GM12878 (cell line): ENCODE measurements around the gene BBX. TPM values are rescaled to one million over a fixed set of nuclear protein-coding genes. Genes with fewer than 3 reads are reported as not detected.

Experiments used
- ATAC-seq: fragments of 200-7000 bp; cut with Tn5 transposase; 3 replicates; pipeline ENCODE4 v1.9.1; 2020; ENCODE audit warnings: mild to moderate bottlenecking, moderate library complexity
- BruUV-seq: library from RNA; stranded (reverse); fragments of 400-500 nt; replicated peaks from 2 replicates; lab custom pipeline; 2021; lab: Mats Ljungman, UMichigan
- CTCF ChIA-PET: fragments of 300-600 bp; sonication (Branson Sonifier 250); formaldehyde crosslinking; extraction: SDS; loops from one replicate; lab custom pipeline; 2021; ENCODE audit warnings: inconsistent platforms; lab: Yijun Ruan, JAX
- POLR2A ChIA-PET: fragments of 350-600 bp; formaldehyde crosslinking; extraction: SDS; loops from one replicate; lab custom pipeline; 2021; ENCODE audit warnings: inconsistent platforms; lab: Charles Lee
- RAD21 ChIA-PET: fragments of 300-600 bp; sonication (Branson Sonifier 250); formaldehyde crosslinking; loops from one replicate; lab custom pipeline; 2023; ENCODE audit warnings: antibody characterized with exemption; ENCODE audit not compliant: unreplicated experiment; lab: Charles Lee
- SMC1A ChIA-PET: fragments of 300-600 bp; sonication (Branson Sonifier 250); formaldehyde crosslinking; loops from one replicate; lab custom pipeline; 2023; ENCODE audit not compliant: unreplicated experiment, uncharacterized antibody; lab: Charles Lee
- DNase-seq: peaks from one replicate; pipeline ENCODE4 v3.0.0-alpha.2; 2011; ENCODE audit warnings: low read depth, low spot score
- FAIRE-seq: peaks from 3 replicates; lab custom pipeline; 2011; peaks lifted over from hg19 to GRCh38; lab: Jason Lieb, UNC
- H2AFZ ChIP-seq: 2 replicates; pipeline ENCODE4 v1.6.0; 2011; ENCODE audit warnings: low read depth, low read length, control low read depth; ENCODE audit not compliant: control insufficient read depth
- H3K27ac ChIP-seq: 2 replicates; pipeline ENCODE4 v1.5.1; 2011; ENCODE audit warnings: control low read depth; ENCODE audit not compliant: control insufficient read depth, insufficient read depth
- H3K27me3 ChIP-seq, 2 experiments: replicated peaks in 1 of 2; 2 replicates each; pipeline versions ENCODE4 v1.6.0 to v1.6.1; 2011; ENCODE audit warnings: low read length in 1 of 2; ENCODE audit not compliant: control insufficient read depth in 2 of 2, insufficient read depth in 2 of 2
- H3K36me3 ChIP-seq, 2 experiments: 2 replicates each; pipeline ENCODE4 v1.5.1; 2011; ENCODE audit warnings: low read length in 1 of 2; ENCODE audit not compliant: control insufficient read depth in 2 of 2, insufficient read depth in 2 of 2
- H3K4me1 ChIP-seq: 2 replicates; pipeline ENCODE4 v1.6.1; 2011; ENCODE audit warnings: mild to moderate bottlenecking, low read length, moderate library complexity, mixed read lengths; ENCODE audit not compliant: control insufficient read depth, insufficient read depth
- H3K4me2 ChIP-seq: 2 replicates; pipeline ENCODE4 v1.6.0; 2011; ENCODE audit warnings: control low read depth; ENCODE audit not compliant: control insufficient read depth, insufficient read depth
- H3K4me3 ChIP-seq: fragments of 200-600 bp; sonication (generic); 2 replicates; pipeline ENCODE4 v1.5.1; 2016
- H3K79me2 ChIP-seq: 2 replicates; pipeline ENCODE4 v1.6.0; 2011; ENCODE audit warnings: low read length; ENCODE audit not compliant: control insufficient read depth, insufficient read depth
- H3K9ac ChIP-seq: 2 replicates; pipeline ENCODE4 v1.8.0; 2011; ENCODE audit warnings: low read length, control low read depth, mixed read lengths; ENCODE audit not compliant: control insufficient read depth, insufficient read depth
- H3K9me3 ChIP-seq: replicated peaks from 3 replicates; pipeline ENCODE4 v1.5.1; 2011; ENCODE audit warnings: mild to moderate bottlenecking, low read length; ENCODE audit not compliant: control insufficient read depth, insufficient read depth
- H4K20me1 ChIP-seq: 2 replicates; pipeline ENCODE4 v1.6.0; 2011; ENCODE audit not compliant: control insufficient read depth, insufficient read depth
- CREM ChIP-seq: IDR thresholded peaks from 2 replicates; pipeline ENCODE4 v1.6.1; 2014; ENCODE audit warnings: antibody characterized with exemption, low read depth
- EGR1 ChIP-seq, 2 experiments: IDR thresholded peaks; 1 replicate in 1 of 2; 2 replicates in 1 of 2; pipeline ENCODE4 v1.6.1; 2011 to 2012; ENCODE audit warnings: low read depth in 2 of 2, low read length in 2 of 2, borderline replicate concordance in 1 of 2, mild to moderate bottlenecking in 1 of 2, moderate library complexity in 1 of 2
- EP300 ChIP-seq, 2 experiments: fragments of 150-350 bp in 1 of 2; IDR thresholded peaks; 2 replicates each; pipeline ENCODE4 v1.6.1; 2011 to 2012; ENCODE audit warnings: low read depth in 2 of 2, low read length in 2 of 2, borderline replicate concordance in 1 of 2, improper control_type of control experiment in 1 of 2, inconsistent platforms in 1 of 2; ENCODE audit not compliant: control insufficient read depth in 1 of 2
- EZH2 ChIP-seq: IDR thresholded peaks from 2 replicates; pipeline ENCODE4 v1.6.1; 2012; ENCODE audit warnings: low read depth, mild to moderate bottlenecking, control low read depth, inconsistent platforms, low read length, borderline replicate concordance; ENCODE audit not compliant: control insufficient read depth
- IRF5 ChIP-seq: fragments of 450-650 bp; IDR thresholded peaks from 2 replicates; pipeline ENCODE4 v1.6.1; 2017; ENCODE audit warnings: borderline replicate concordance
- KLF5 ChIP-seq: fragments of 450-650 bp; IDR thresholded peaks from 2 replicates; pipeline ENCODE4 v1.6.1; 2014; ENCODE audit warnings: mild to moderate bottlenecking; ENCODE audit not compliant: partially characterized antibody
- MEF2A ChIP-seq: IDR thresholded peaks from 2 replicates; pipeline ENCODE4 v1.6.1; 2011; ENCODE audit warnings: low read depth, mild to moderate bottlenecking, low read length, moderate library complexity; ENCODE audit not compliant: insufficient read depth
- NBN ChIP-seq: fragments of 450-650 bp; IDR thresholded peaks from 2 replicates; pipeline ENCODE4 v1.6.1; 2016
- PML ChIP-seq: IDR thresholded peaks from 2 replicates; pipeline ENCODE4 v1.6.1; 2012; ENCODE audit warnings: low read length, inconsistent platforms
- SREBF1 ChIP-seq: IDR thresholded peaks from 2 replicates; pipeline ENCODE4 v1.6.1; 2012; ENCODE audit warnings: mild to moderate bottlenecking, low read length
- SUPT20H ChIP-seq: IDR thresholded peaks from 2 replicates; pipeline ENCODE4 v1.6.1; 2011; ENCODE audit warnings: low read depth, mild to moderate bottlenecking, low read length, moderate library complexity, borderline replicate concordance; ENCODE audit not compliant: control insufficient read depth
- TCF12 ChIP-seq: IDR thresholded peaks from 2 replicates; pipeline ENCODE4 v1.6.1; 2011; ENCODE audit warnings: low read depth, mild to moderate bottlenecking, low read length
- YY1 ChIP-seq: IDR thresholded peaks from 2 replicates; pipeline ENCODE4 v1.6.1; 2011; ENCODE audit warnings: low read depth, mild to moderate bottlenecking, low read length
- ZNF384 ChIP-seq: IDR thresholded peaks from 2 replicates; pipeline ENCODE4 v1.6.1; 2012; ENCODE audit warnings: low read depth, mild to moderate bottlenecking, low read length, improper control_type of control experiment, borderline replicate concordance
- WGBS: methylation state at CpG from one replicate; pipeline ENCODE4 v1.1.6; 2016; ENCODE audit warnings: low lambda C conversion rate; ENCODE audit not compliant: insufficient replicate concordance, insufficient coverage; ENCODE audit errors: missing lambda C conversion rate; 5-methylcytosine and 5-hydroxymethylcytosine counted together
- in situ Hi-C: fragments of 300-500 bp; cut with MboI; formaldehyde crosslinking; loops from 9 replicates; pipeline ENCODE4 v1.14.3; 2018; ENCODE audit warnings: mixed read lengths
- intact Hi-C: fragments of 100-400 bp; cut with micrococcal nuclease; formaldehyde crosslinking; loops from one replicate; pipeline ENCODE4 v1.14.2; 2022; ENCODE audit not compliant: unreplicated experiment
- polyA plus RNA-seq, 11 experiments: library from polyadenylated mRNA; depleted of rRNA in 4 of 11; unstranded in 6 of 11; stranded (reverse) in 5 of 11; fragments of >200 nt; fragmentation: Nextera tagmentation in 4 of 11; fragmentation: Illumina TruSeq in 1 of 11; extraction: Ambion mirVana in 4 of 11; extraction: Trizol in 1 of 11; gene quantifications; 1 replicate in 1 of 11; 2 replicates in 10 of 11; pipeline versions ENCODE4 v1.2.1 to v1.2.3, GENCODE V29; 2011 to 2016; ENCODE audit warnings: inconsistent platforms in 2 of 11, missing spikeins in 2 of 11, low read depth in 1 of 11
- total RNA-seq, 4 experiments: library from RNA; depleted of rRNA in 3 of 4; stranded (reverse); fragments of >200 nt in 3 of 4; fragmentation: Illumina TruSeq in 1 of 4; extraction: Trizol in 1 of 4; gene quantifications; 2 replicates each; pipeline versions ENCODE4 v1.2.1 to v1.2.3, GENCODE V29; 2013 to 2021
- TF ChIP-seq, protein P1 (sequence below): fragments of 450-650 bp; IDR thresholded peaks from 2 replicates; pipeline ENCODE4 v1.6.1; 2017; ENCODE audit warnings: low read depth, mild to moderate bottlenecking, moderate library complexity
- TF ChIP-seq, protein P2 (sequence below): fragments of 450-650 bp; IDR thresholded peaks from 2 replicates; pipeline ENCODE4 v1.6.1; 2017; ENCODE audit warnings: mild to moderate bottlenecking
- TF ChIP-seq, protein P3 (sequence below): IDR thresholded peaks from 2 replicates; pipeline ENCODE4 v1.6.1; 2011; ENCODE audit warnings: borderline replicate concordance, low read depth, mild to moderate bottlenecking, moderate library complexity, mixed read lengths, low read length; ENCODE audit not compliant: insufficient read depth; ENCODE audit errors: extremely low read length

The BBX gene
- total and polyA plus RNA-seq, 10 of the 15 experiments (the other 5 are each of a cell fraction or from before 2014, with no cell fraction given), result 13.3 to 38.5 (median 32.0) TPM

DNA sequence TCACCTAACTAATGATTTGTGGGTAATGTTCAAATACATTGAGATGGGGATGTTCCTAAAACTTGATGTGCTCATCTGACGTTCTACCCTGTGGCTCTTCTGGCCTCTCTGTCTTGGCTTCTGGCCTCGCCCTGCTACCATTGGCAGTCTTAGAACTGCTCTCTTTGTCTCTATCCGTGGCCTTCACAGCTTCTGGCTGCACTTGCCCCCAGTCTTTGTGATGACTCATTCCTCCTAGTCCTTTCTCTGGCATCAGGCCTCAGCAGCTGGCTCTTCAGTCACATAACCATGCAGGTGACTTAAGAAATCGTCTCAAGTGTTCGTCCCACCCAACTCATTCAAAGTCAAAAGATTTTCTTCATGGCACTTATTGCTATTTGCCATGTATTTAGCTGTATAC, 188.1 kb downstream of the BBX start:
- DNase-seq (no peak), FAIRE-seq (no peak), ATAC-seq (no peak)
- Histone ChIP-seq H3K4me3 (no peak overlapping the region), H3K27ac (no peak overlapping the region), H3K27me3 (no peaks in the 10 kb centered on the region), H3K79me2 (no peaks in the 10 kb centered on the region), H2AFZ (no peak overlapping the region), H3K9me3 (no peaks in the 10 kb centered on the region), H3K36me3 (no peaks in the 10 kb centered on the region; a peak in 3 of 4 replicates), H4K20me1 (no peaks in the 10 kb centered on the region), H3K9ac (no peak overlapping the region), H3K4me1 (no peaks in the 10 kb centered on the region), H3K4me2 (no peak overlapping the region)
- no peak for TF ChIP-seq EP300 (IDR thresholded peaks at IDR 0.05; ENCODE audit: borderline replicate concordance in 1 of 2, control insufficient read depth in 1 of 2, low read depth in 2 of 2, low read length in 2 of 2)
- TF ChIP-seq MEF2A, result no peak
- no peak for TF ChIP-seq SREBF1
- no peak for TF ChIP-seq PML
- TF ChIP-seq YY1, result no peak
- TF ChIP-seq TCF12, result no peak
- no peak for TF ChIP-seq CREM
- TF ChIP-seq NBN, result no peak
- TF ChIP-seq, protein P1, sequence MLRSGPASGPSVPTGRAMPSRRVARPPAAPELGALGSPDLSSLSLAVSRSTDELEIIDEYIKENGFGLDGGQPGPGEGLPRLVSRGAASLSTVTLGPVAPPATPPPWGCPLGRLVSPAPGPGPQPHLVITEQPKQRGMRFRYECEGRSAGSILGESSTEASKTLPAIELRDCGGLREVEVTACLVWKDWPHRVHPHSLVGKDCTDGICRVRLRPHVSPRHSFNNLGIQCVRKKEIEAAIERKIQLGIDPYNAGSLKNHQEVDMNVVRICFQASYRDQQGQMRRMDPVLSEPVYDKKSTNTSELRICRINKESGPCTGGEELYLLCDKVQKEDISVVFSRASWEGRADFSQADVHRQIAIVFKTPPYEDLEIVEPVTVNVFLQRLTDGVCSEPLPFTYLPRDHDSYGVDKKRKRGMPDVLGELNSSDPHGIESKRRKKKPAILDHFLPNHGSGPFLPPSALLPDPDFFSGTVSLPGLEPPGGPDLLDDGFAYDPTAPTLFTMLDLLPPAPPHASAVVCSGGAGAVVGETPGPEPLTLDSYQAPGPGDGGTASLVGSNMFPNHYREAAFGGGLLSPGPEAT, result no peak
- no peak for TF ChIP-seq IRF5
- no peak for TF ChIP-seq KLF5
- TF ChIP-seq ZNF384, result no peak
- TF ChIP-seq, protein P2, sequence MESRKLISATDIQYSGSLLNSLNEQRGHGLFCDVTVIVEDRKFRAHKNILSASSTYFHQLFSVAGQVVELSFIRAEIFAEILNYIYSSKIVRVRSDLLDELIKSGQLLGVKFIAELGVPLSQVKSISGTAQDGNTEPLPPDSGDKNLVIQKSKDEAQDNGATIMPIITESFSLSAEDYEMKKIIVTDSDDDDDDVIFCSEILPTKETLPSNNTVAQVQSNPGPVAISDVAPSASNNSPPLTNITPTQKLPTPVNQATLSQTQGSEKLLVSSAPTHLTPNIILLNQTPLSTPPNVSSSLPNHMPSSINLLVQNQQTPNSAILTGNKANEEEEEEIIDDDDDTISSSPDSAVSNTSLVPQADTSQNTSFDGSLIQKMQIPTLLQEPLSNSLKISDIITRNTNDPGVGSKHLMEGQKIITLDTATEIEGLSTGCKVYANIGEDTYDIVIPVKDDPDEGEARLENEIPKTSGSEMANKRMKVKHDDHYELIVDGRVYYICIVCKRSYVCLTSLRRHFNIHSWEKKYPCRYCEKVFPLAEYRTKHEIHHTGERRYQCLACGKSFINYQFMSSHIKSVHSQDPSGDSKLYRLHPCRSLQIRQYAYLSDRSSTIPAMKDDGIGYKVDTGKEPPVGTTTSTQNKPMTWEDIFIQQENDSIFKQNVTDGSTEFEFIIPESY, result no peak
- no peak for TF ChIP-seq EZH2
- TF ChIP-seq SUPT20H, result no peak
- TF ChIP-seq EGR1 (IDR thresholded peaks at IDR 0.05; ENCODE audit: borderline replicate concordance in 1 of 2, low read depth in 2 of 2, low read length in 2 of 2), result no peak
- TF ChIP-seq, protein P3, sequence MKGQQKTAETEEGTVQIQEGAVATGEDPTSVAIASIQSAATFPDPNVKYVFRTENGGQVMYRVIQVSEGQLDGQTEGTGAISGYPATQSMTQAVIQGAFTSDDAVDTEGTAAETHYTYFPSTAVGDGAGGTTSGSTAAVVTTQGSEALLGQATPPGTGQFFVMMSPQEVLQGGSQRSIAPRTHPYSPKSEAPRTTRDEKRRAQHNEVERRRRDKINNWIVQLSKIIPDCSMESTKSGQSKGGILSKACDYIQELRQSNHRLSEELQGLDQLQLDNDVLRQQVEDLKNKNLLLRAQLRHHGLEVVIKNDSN, result no peak
- ChIA-PET POLR2A (no interaction called here), SMC1A (interaction anchor here (0.9 to 1.6 kb wide), 4 partner anchors 19 to 130 kb away, joined by 3 to 5 read pairs (median 4); no protein-coding TSS in a partner anchor), RAD21 (interaction anchor here (1.5 kb wide), 1 partner anchor 35 kb away, joined by 4 read pairs; no protein-coding TSS in a partner anchor), CTCF (interaction anchor here (1.0 to 1.7 kb wide), 4 partner anchors 34 to 135 kb away, joined by 3 to 6 read pairs (median 3); no protein-coding TSS in a partner anchor)
- in situ Hi-C loops (no loop called here), intact Hi-C loops (no loop called here)
- BruUV-seq, result no TSS peak
- WGBS, result 87% methylated on average over 5 of the region's 5 CpGs
